Measurements from ENCODE around the gene SPOCK1.

Gene SPOCK1

GRCh38 chr5:137095597-137095996 lies 403.5 kb downstream of the SPOCK1 start:
- no peak for DNase-seq

DNA sequence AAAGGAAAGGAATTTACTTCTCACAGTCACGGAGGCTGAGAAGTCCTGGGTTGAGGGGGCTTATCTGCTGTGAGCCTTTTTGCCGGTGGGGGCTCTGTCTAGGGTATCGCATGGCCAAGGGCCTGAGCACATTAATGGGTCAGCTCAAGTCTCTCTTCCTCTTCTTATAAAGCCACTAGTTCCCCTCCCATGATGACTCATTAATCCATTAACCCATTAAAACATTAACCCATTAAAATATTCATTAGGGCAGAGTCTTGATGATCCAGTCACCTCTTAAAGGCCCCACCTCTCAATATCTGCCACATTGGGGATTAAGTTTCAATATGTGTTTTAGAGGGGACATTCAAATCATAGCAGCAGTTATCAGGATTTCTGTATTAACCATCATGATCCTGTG lies 406.3 kb downstream of the SPOCK1 start:
- DNase-seq = peak; percentile 13

- no peak for DNase-seq
Observed at GRCh38 chr5:137091472-137091871, 407.7 kb downstream of the SPOCK1 start.

DNA sequence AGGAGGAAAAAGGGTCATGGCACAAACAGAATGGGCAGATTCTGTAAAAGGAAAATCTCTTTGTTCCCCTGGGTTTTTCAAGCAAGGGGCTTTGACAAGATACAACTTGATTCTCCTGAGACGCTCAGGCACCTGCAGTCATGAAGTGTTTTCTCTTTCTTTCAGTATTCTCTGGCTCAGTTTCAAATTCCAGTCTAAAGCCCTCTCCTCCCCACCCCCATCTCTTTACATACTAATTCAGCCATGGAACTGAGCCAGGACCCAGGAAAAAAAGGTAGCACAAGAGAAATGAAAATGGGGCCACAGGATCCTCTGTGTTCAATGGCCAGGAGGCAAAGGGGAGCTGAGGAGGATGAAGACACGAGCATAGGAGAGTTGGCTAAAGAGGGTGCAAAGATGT lies 408.4 kb downstream of the SPOCK1 start:
- no peak for DNase-seq

GRCh38 chr5:137090151-137090550 lies 409.0 kb downstream of the SPOCK1 start:
- no peak for DNase-seq

GRCh38 chr5:137088175-137088574 lies 411.0 kb downstream of the SPOCK1 start:
- DNase-seq = no peak

DNA sequence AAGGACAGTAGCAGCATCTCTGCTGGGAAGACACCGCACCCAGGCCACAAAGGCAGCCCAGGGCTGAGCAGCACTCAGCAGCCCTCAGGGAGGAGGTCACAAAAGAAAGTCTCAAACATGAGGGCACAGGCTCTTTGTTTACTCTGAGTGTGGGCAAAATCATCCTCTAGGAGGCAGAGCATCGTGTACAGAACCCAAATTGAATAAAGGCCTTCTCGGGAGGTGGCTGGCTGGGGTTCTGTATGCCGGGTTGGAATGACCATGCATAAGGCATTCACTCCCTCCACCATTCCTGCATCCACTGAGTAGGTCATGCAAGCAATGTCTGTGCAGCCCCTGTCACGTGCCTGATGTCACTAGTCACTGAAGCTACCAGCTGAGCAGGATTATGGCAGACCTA lies 412.8 kb downstream of the SPOCK1 start:
- peak; percentile 6 for DNase-seq

- DNase-seq = peak; percentile 7
Observed at GRCh38 chr5:137085206-137085605, 413.9 kb downstream of the SPOCK1 start.

DNA sequence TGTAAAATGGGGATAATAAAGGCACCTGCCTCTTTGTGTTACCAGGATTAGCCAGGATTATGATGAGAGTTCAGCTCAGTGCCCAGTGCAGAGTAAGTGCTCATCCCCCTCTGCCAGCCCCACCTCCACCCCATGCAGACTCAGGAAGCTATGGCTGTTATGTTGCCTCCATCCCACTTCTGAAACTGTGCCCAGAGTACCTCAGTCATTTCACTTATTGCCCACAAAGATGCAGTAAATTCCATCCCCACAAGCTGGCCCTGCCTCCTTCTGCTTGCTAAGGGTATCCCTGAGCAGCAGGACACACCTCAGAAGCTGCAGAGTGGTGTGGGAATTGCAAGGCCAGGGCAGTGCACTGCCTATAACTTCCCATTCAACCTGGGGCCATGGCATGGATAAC lies 415.1 kb downstream of the SPOCK1 start:
- DNase-seq = no peak

- no peak for DNase-seq
Observed at GRCh38 chr5:137082951-137083350, 416.2 kb downstream of the SPOCK1 start.

- DNase-seq = peak; percentile 25
Observed at GRCh38 chr5:137078171-137078665, 420.9 kb downstream of the SPOCK1 start.

GRCh38 chr5:137075163-137075970 lies 423.8 kb downstream of the SPOCK1 start:
- DNase-seq = peak; percentile 86

- DNase-seq = no peak
Observed at GRCh38 chr5:137073189-137073588, 425.9 kb downstream of the SPOCK1 start.

DNA sequence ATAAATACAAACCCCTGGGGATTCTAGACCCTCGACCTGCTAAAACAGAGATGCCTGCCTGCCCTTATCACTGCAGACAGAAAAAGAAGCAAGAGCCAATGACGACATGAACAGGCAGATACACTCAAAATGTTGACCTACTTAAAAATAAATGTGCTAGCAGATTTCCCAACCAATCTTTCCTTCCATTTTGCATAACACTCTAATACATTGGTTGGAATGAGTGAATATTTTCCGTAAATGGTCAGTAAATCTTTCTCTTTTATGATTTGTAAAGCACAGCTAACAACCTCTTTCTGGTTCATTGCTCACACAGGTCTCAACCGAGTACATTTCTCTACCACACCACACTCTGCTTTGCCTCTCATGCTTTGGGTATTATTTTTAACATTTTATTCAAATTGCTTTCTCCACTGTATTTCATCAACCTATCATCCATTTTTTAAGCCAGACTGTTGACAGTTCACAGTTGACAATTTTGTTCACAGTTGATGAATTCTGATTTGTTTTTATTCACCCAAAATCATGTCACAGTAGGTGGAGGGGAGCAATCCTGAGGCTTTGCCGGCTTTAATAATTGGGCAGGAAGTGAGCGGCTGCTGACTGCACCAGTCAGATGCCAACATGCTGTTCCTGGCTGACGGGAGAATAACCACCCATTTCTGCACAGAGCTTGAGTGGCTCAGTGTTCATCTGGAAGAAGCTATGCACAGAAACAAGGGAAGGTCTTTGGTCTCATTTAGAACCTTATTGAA lies 426.6 kb downstream of the SPOCK1 start:
- no peak for DNase-seq

- no peak for DNase-seq
Observed at GRCh38 chr5:137071931-137072330, 427.2 kb downstream of the SPOCK1 start.

- DNase-seq = no peak
Observed at GRCh38 chr5:137071526-137071925, 427.6 kb downstream of the SPOCK1 start.

DNA sequence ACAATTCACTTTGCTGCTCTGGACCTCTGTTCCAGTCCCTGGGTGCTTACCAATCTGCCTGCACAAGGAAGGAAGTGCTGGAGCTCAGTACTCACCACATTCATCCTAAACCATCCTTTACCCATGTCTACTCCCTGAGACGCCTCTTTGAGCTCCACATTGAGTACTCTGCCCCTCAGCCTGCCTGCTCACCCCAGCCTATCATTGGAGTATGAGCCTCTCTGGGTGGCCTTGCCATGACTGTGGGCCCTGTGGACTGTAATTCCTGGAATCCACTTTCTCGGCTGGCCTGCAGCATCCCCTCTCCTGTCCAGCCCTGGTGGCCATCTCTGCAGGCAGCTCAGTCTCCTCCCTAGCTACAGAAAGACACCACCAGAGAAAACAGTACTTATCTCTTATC lies 428.6 kb downstream of the SPOCK1 start:
- DNase-seq = no peak

DNA sequence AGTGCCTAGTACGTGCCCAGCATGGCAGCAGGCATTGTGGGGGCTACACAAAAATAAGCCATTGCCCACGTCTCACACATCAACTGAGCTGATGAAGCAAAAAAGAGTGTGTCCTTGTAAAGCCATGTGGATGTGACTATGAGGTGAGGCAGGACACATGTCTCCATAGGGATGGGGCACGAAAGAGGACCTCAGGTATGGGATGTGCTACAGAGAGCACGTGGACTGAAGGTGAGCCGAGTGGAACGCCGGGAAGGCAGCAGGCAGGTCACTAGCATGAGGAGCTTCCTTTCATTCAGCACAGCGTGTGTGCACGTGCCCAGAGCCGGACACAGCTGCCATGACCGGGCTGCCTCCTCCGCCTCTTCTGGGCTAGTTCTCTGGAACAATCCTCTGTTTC lies 429.8 kb downstream of the SPOCK1 start:
- no peak for DNase-seq

- DNase-seq = no peak
Observed at GRCh38 chr5:137061382-137061781, 437.7 kb downstream of the SPOCK1 start.

DNA sequence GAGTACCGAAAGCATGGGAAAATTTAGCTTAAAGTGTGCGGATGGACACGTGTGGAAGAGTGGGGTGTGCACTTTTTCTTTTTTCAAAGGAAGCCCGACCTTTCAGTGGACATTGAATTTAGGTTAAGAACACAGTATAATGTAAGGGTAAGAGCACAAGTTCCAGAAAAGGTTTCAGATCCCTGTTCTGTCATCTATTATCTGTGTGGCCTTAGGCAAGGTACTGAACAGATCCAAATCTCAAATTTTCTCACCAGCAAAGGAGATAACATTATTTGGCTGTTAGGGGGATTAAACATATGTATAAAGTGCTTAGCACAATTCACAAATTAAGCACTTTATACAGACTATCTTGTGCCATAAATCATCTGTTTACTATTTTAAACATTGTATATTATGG lies 441.0 kb downstream of the SPOCK1 start:
- DNase-seq = no peak

DNA sequence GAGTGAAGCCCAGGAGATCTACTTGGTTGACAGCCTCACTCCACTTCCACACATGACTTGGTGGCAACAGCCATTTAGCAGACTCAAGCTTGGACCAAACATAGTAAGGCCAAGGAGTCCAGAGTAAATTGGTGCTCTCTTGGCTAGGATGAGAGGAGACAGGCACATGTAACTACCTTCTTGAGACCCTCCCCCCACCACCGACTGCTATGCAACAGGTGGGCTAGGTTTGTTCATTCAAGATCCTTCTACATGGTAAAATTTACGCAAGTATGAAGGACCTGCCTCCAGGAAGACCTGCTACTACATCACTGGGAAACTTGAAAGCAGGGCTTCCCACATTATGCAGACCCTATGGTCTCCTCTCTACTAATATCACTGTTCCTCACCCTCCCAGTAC lies 442.4 kb downstream of the SPOCK1 start:
- DNase-seq = no peak

DNA sequence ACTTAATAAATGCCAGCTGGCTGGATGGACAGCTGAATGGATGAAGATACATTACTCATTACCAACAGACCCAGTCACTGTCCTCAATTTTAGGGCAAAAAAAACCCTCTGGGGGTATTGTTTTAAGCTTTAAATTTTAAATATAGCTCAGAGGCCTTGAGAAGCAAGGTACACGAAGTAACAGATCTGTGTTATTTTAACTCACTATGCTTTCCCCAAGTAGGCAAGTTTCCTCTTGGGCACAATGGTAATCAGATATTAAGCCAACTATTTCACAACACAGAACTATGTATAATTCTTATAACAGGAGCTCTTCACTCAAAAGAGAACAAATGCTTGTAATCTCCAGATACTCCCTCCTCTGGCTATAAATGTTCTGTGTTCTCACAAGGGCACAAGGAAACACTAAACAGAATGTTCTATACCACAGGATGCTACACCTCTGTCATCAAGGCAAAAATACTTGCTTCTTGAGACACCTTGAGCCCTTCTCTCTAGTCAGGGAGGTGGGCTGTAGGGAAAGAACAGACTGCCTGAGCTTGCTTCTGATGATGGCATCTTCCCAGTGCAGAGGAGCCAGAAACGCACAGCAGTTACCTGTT lies 443.8 kb downstream of the SPOCK1 start:
- DNase-seq = no peak

- no peak for DNase-seq
Observed at GRCh38 chr5:137054792-137055191, 444.3 kb downstream of the SPOCK1 start.

GRCh38 chr5:137054335-137054734 lies 444.8 kb downstream of the SPOCK1 start:
- no peak for DNase-seq
